ENCODE results near the gene EGFL7. TPM values are rescaled to one million over a fixed set of nuclear protein-coding genes. Genes with fewer than 3 reads are reported as not detected.
A peak's percentile ranks its signal among the peaks of the same experiment; 100 is the strongest.

Gene EGFL7
- total RNA-seq, 1 experiment from 2014 or later = 127 TPM

- no peak for DNase-seq (ENCODE audit: low spot score)
Observed at GRCh38 chr9:136714893-136715274, 52.2 kb downstream of the EGFL7 start.

- no peak for DNase-seq (ENCODE audit: low spot score)
Observed at GRCh38 chr9:136717399-136717798, 54.7 kb downstream of the EGFL7 start.

- no peak for DNase-seq (ENCODE audit: low spot score)
Observed at GRCh38 chr9:136718345-136719194, 55.9 kb downstream of the EGFL7 start.

GRCh38 chr9:136719195-136719880, 56.6 kb downstream of the EGFL7 start:
- DNase-seq (ENCODE audit: low spot score) = peak; percentile 62

GRCh38 chr9:136720251-136720897, 57.7 kb downstream of the EGFL7 start:
- DNase-seq (ENCODE audit: low spot score) = no peak

GRCh38 chr9:136720898-136721338, 58.2 kb downstream of the EGFL7 start:
- DNase-seq (ENCODE audit: low spot score) = no peak

GRCh38 chr9:136721339-136722092, 58.8 kb downstream of the EGFL7 start:
- peak; percentile 86 for DNase-seq (ENCODE audit: low spot score)

Other genes with a start within 250 kb of the EGFL7 start
- gene INPP5E, start 223.1 kb upstream of the EGFL7 start, total RNA-seq (2014; rRNA removed; shearing (Covaris generic)) = 16.6 and 17.6 TPM in 2 replicates
- gene SEC16A, start 179.9 kb upstream of the EGFL7 start, total RNA-seq (2014; rRNA removed; shearing (Covaris generic)) = 35.0 and 46.3 TPM in 2 replicates
- 22.2 and 23.3 TPM in 2 replicates for gene NOTCH1, start 116.9 kb upstream of the EGFL7 start, total RNA-seq (2014; rRNA removed; shearing (Covaris generic))
- gene AGPAT2, start 24.5 kb downstream of the EGFL7 start, total RNA-seq (2014; rRNA removed; shearing (Covaris generic)) = 79.4 and 88.8 TPM in 2 replicates
- gene DIPK1B, start 49.7 kb downstream of the EGFL7 start, total RNA-seq (2014; rRNA removed; shearing (Covaris generic)) = 16.0 and 16.7 TPM in 2 replicates
- not detected in 2 replicates for gene LCN10, start 80.0 kb downstream of the EGFL7 start, total RNA-seq (2014; rRNA removed; shearing (Covaris generic))
- gene LCN6, start 85.6 kb downstream of the EGFL7 start, total RNA-seq (2014; rRNA removed; shearing (Covaris generic)) = not detected in 2 replicates
- gene LCN8, start 95.3 kb downstream of the EGFL7 start, total RNA-seq (2014; rRNA removed; shearing (Covaris generic)) = not detected in 2 replicates
- gene LCN15, start 101.6 kb downstream of the EGFL7 start, total RNA-seq (2014; rRNA removed; shearing (Covaris generic)) = not detected in 2 replicates
- gene TMEM141, start 128.4 kb downstream of the EGFL7 start, total RNA-seq (2014; rRNA removed; shearing (Covaris generic)) = 74.4 and 101 TPM in 2 replicates
- 0.45 and 0.55 TPM in 2 replicates for gene CCDC183, start 133.4 kb downstream of the EGFL7 start, total RNA-seq (2014; rRNA removed; shearing (Covaris generic))
- gene RABL6, start 145.0 kb downstream of the EGFL7 start, total RNA-seq (2014; rRNA removed; shearing (Covaris generic)) = 138 and 144 TPM in 2 replicates
- gene AJM1, start 179.6 kb downstream of the EGFL7 start, total RNA-seq (2014; rRNA removed; shearing (Covaris generic)) = 1.8 and 2.1 TPM in 2 replicates
- gene PHPT1, start 186.5 kb downstream of the EGFL7 start, total RNA-seq (2014; rRNA removed; shearing (Covaris generic)) = 119 and 151 TPM in 2 replicates
- gene MAMDC4, start 189.4 kb downstream of the EGFL7 start, total RNA-seq (2014; rRNA removed; shearing (Covaris generic)) = 7.3 and 8.0 TPM in 2 replicates
- gene EDF1, start 203.4 kb downstream of the EGFL7 start, total RNA-seq (2014; rRNA removed; shearing (Covaris generic)) = 882 and 886 TPM in 2 replicates
- gene TRAF2, start 223.6 kb downstream of the EGFL7 start, total RNA-seq (2014; rRNA removed; shearing (Covaris generic)) = 20.9 and 28.4 TPM in 2 replicates